ENCODE data around the gene PANX2. TPM values are rescaled to one million over a fixed set of nuclear protein-coding genes. Genes with fewer than 3 reads are reported as not detected.
"Not testable (repeated sequence)": the region's sequence is repeated elsewhere in the genome, so short reads cannot be mapped to it uniquely, and the experiment has no call there.

Gene PANX2
- total and polyA plus RNA-seq, 9 donors = 0.27 to 5.6 (median 2.3) TPM

GRCh38 chr22:50144005-50144614, 26.4 kb upstream of the PANX2 start:
- WGBS, 3 donors = 85 to 91% (median 88%) methylated on average over 18 of the region's 18 CpGs
- H3K36me3 ChIP-seq = no peaks in the 10 kb centered on the region
- no peaks in the 10 kb centered on the region for H3K27me3 ChIP-seq
- H3K4me1 ChIP-seq (ENCODE audit: insufficient read depth) = peaks cover 2% of the 10 kb centered on the region
- TF ChIP-seq EP300 (IDR thresholded peaks at IDR 0.05) (no peak), CTCF (IDR thresholded peaks at IDR 0.05) (no peak), POLR2A (IDR thresholded peaks at IDR 0.05) (no peak)
- no peaks in the 10 kb centered on the region for H3K9me3 ChIP-seq
- DNase-seq = no peak
- intact Hi-C loops (cut with DNase I) = loop anchor here in 1 of 4 donors (10.0 kb wide), 1 partner anchor 61 kb away; the partner anchor contains the start of gene SELENOO
- H3K27ac ChIP-seq = no peak overlapping the region
- no peak overlapping the region for H3K4me3 ChIP-seq

GRCh38 chr22:50145721-50146438, 24.7 kb upstream of the PANX2 start:
- no peak overlapping the region for H3K27ac ChIP-seq
- H3K4me1 ChIP-seq (ENCODE audit: insufficient read depth) = peaks cover 2% of the 10 kb centered on the region
- TF ChIP-seq EP300 (IDR thresholded peaks at IDR 0.05) (no peak), CTCF (IDR thresholded peaks at IDR 0.05) (no peak), POLR2A (IDR thresholded peaks at IDR 0.05) (no peak)
- H3K27me3 ChIP-seq = no peaks in the 10 kb centered on the region
- no peak for DNase-seq
- intact Hi-C loops (cut with DNase I) = loop anchor here in 2 of 4 donors (5.0 to 10.0 kb wide), 2 partner anchors 59 to 71 kb away; partner anchors contain the start of gene SELENOO (in 1 of the 2)
- WGBS, 3 donors = 53 to 60% (median 58%) methylated on average over 25 of the region's 25 CpGs
- H3K4me3 ChIP-seq = no peak overlapping the region
- no peaks in the 10 kb centered on the region for H3K36me3 ChIP-seq
- no peaks in the 10 kb centered on the region for H3K9me3 ChIP-seq

GRCh38 chr22:50146439-50147238, 23.9 kb upstream of the PANX2 start:
- TF ChIP-seq EP300 (IDR thresholded peaks at IDR 0.05) = no peak
- peak; percentile 58 to 73 (median 72) for TF ChIP-seq CTCF (IDR thresholded peaks at IDR 0.05)
- Histone ChIP-seq H3K4me3 (no peak overlapping the region), H3K36me3 (no peaks in the 10 kb centered on the region), H3K27me3 (no peaks in the 10 kb centered on the region), H3K9me3 (no peaks in the 10 kb centered on the region), H3K27ac (no peak overlapping the region), H3K4me1 (ENCODE audit: insufficient read depth) (no peaks in the 10 kb centered on the region)
- DNase-seq = peak; percentile 72 to 82 (median 76)
- WGBS, 3 donors = 18 to 23% (median 22%) methylated on average over 26 to 27 of the region's 27 CpGs
- intact Hi-C loops (cut with DNase I) = loop anchor here in 2 of 4 donors (5.0 to 10.0 kb wide), 2 partner anchors 58 to 71 kb away; partner anchors contain the start of gene SELENOO (in 1 of the 2)

GRCh38 chr22:50147258-50148165, 23.0 kb upstream of the PANX2 start:
- H3K9me3 ChIP-seq; H3K4me1 ChIP-seq (ENCODE audit: insufficient read depth); H3K36me3 ChIP-seq; H3K27me3 ChIP-seq; H3K4me3 ChIP-seq; H3K27ac ChIP-seq; DNase-seq: not testable (repeated sequence)
- 76 to 84% (median 82%) methylated on average over 13 to 15 of the region's 26 CpGs for WGBS, 3 donors
- intact Hi-C loops (cut with DNase I) = loop anchor here in 2 of 4 donors (5.0 to 10.0 kb wide), 2 partner anchors 57 to 70 kb away; partner anchors contain the start of gene SELENOO (in 1 of the 2)
